ENCODE results near the gene CAPS. TPM values are rescaled to one million over a fixed set of nuclear protein-coding genes. Genes with fewer than 3 reads are reported as not detected.

The CAPS gene
- total and polyA plus RNA-seq, 12 donors: 1.3 to 14.1 (median 3.0) TPM

DNA sequence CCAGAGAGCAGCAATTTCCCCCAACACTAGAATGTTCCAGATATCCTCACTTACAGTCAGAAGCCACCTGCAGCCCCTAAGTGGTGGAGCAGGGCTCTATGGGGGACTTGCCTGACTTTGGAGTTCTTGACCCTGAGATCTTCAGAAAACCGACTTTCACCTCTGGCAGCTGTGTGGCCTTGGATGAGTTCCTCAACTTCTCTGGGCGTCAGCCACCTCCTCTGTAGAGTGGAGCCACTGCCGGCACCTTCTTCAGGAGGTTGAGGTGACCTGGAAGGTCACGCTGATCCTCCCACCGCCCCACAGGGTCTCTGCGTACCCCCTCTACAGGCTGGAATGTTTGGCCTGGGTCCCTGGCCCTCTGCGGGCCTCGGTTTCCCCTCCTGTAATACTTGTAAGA, 36.6 kb upstream of the CAPS start:
- H3K4me3 ChIP-seq: no peak overlapping the region
- intact Hi-C loops (cut with DNase I): loop anchor here in 2 of 10 donors (5.0 to 10.0 kb wide), 2 partner anchors 45 to 1017 kb away; no protein-coding TSS in a partner anchor
- TF ChIP-seq, protein P1, sequence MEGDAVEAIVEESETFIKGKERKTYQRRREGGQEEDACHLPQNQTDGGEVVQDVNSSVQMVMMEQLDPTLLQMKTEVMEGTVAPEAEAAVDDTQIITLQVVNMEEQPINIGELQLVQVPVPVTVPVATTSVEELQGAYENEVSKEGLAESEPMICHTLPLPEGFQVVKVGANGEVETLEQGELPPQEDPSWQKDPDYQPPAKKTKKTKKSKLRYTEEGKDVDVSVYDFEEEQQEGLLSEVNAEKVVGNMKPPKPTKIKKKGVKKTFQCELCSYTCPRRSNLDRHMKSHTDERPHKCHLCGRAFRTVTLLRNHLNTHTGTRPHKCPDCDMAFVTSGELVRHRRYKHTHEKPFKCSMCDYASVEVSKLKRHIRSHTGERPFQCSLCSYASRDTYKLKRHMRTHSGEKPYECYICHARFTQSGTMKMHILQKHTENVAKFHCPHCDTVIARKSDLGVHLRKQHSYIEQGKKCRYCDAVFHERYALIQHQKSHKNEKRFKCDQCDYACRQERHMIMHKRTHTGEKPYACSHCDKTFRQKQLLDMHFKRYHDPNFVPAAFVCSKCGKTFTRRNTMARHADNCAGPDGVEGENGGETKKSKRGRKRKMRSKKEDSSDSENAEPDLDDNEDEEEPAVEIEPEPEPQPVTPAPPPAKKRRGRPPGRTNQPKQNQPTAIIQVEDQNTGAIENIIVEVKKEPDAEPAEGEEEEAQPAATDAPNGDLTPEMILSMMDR (IDR thresholded peaks at IDR 0.05): no peak
- H3K9me3 ChIP-seq: no peaks in the 10 kb centered on the region
- 85% methylated on average over 8 of the region's 8 CpGs for WGBS, 2 donors
- DNase-seq (no peak), ATAC-seq (no peak)
- no peaks in the 10 kb centered on the region for H3K36me3 ChIP-seq
- no peak overlapping the region for H3K27ac ChIP-seq
- peaks cover 0 to 15% (median 9%) of the 10 kb centered on the region in 9 donors for H3K4me1 ChIP-seq
- H3K27me3 ChIP-seq: peaks cover 0 to 19% (median 12%) of the 10 kb centered on the region in 7 donors

DNA sequence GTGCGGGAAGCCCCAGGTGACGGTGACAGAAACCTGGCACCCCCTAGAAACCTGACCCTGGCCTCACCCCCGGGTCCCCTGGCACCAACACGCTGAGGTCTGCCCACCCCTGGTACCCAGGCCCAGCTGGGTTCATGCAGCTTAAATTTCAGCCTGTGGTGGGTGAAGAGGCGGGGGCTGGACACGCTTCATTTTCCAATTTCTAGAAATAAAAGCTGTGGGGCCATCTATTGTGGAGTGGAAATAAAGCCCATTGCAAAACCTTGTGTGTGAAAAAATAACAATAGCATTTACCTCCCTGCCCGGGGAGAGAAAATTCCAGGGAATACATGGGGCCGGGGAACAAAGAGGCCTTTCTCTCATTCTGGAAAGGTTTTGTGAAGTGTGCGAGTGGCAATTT, 36.2 kb upstream of the CAPS start:
- no peak overlapping the region for H3K4me3 ChIP-seq
- ATAC-seq: no peak
- DNase-seq: no peak
- no peaks in the 10 kb centered on the region for H3K36me3 ChIP-seq
- H3K9me3 ChIP-seq: no peaks in the 10 kb centered on the region
- WGBS, 2 donors: 84% methylated on average over 9 of the region's 9 CpGs
- TF ChIP-seq, protein P1 (IDR thresholded peaks at IDR 0.05): no peak
- H3K27me3 ChIP-seq: peaks cover 0 to 19% (median 12%) of the 10 kb centered on the region in 7 donors
- H3K27ac ChIP-seq: no peak overlapping the region
- H3K4me1 ChIP-seq: peaks cover 0 to 15% (median 9%) of the 10 kb centered on the region in 9 donors
- intact Hi-C loops (cut with DNase I): loop anchor here in 2 of 10 donors (5.0 to 10.0 kb wide), 2 partner anchors 46 to 1017 kb away; no protein-coding TSS in a partner anchor

DNA sequence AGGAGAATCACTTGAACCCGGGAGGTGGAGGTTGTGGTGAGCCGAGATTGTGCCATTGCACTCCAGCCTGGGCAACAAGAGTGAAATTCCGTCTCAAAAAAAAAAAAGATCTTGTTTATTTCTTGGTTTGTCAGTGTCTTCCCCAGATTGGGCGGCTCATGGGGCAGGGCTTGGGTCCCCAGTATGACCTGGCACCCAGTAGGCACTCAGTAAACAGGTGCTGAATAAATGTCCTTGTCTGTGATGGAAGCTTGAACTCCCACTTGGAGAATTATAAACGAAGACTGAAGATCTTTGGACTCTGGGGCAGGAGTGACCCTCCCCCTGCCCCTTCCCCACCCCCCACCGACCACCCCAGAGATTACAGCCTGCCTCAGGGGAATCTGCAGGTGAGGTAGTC, 33.9 kb upstream of the CAPS start:
- 38 to 40% methylated on average over 6 of the region's 6 CpGs for WGBS, 2 donors
- DNase-seq: no peak
- peak in 2 of 8 donors; percentile 2 to 12 for ATAC-seq
- H3K27me3 ChIP-seq: peaks cover 0 to 19% (median 12%) of the 10 kb centered on the region in 7 donors
- peaks cover 0 to 15% (median 9%) of the 10 kb centered on the region in 9 donors for H3K4me1 ChIP-seq
- H3K36me3 ChIP-seq: no peaks in the 10 kb centered on the region
- peak overlapping the region in 5 of 10 donors; percentile 11 to 76 (median 39) for H3K27ac ChIP-seq
- H3K9me3 ChIP-seq: no peaks in the 10 kb centered on the region
- intact Hi-C loops (cut with DNase I): loop anchor here in 2 of 10 donors (5.0 to 10.0 kb wide), 2 partner anchors 45 to 53 kb away; partner anchors contain the start of gene FUT6 (in 1 of the 2)
- TF ChIP-seq, protein P1 (IDR thresholded peaks at IDR 0.05): no peak
- no peak overlapping the region for H3K4me3 ChIP-seq

DNA sequence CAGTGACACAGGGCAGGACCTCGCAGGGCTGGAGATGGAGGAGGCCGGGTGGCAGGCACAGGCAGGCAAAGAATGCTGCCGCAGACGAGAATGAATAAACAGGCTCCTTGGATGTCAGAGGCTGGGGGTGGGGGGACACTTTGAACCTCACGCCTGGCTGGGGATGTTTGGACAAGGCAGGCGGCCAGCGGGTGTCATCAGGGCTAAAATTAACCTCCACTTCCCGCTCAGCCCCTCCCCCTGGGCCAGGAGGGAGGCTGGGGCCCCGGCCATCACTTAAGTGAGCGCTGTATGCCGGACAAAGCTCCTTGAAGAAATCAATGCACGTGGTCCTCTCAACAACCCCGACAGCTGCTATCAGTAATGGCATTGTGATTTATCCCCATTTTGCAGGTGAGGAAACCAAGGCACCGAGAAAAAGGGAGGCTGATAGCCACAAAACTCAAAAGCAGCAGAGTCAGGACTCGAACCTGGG, 33.4 kb upstream of the CAPS start:
- DNase-seq (peak; percentile 75 to 76), ATAC-seq (peak; percentile 74 to 98 (median 92))
- TF ChIP-seq, protein P1 (IDR thresholded peaks at IDR 0.05): no peak
- H3K36me3 ChIP-seq: no peaks in the 10 kb centered on the region
- intact Hi-C loops (cut with DNase I): loop anchor here in 2 of 10 donors (5.0 to 10.0 kb wide), 2 partner anchors 46 to 53 kb away; partner anchors contain the start of gene FUT6 (in 1 of the 2)
- 7 to 9% methylated on average over 15 of the region's 15 CpGs for WGBS, 2 donors
- no peaks in the 10 kb centered on the region for H3K9me3 ChIP-seq
- peak overlapping the region in 7 of 10 donors; percentile 11 to 76 (median 39) for H3K27ac ChIP-seq
- no peak overlapping the region for H3K4me3 ChIP-seq
- H3K4me1 ChIP-seq: peaks cover 0 to 15% (median 9%) of the 10 kb centered on the region in 9 donors
- peaks cover 0 to 19% (median 12%) of the 10 kb centered on the region in 7 donors for H3K27me3 ChIP-seq
